ENCODE data around the gene GP1BA.

The GP1BA gene

DNA sequence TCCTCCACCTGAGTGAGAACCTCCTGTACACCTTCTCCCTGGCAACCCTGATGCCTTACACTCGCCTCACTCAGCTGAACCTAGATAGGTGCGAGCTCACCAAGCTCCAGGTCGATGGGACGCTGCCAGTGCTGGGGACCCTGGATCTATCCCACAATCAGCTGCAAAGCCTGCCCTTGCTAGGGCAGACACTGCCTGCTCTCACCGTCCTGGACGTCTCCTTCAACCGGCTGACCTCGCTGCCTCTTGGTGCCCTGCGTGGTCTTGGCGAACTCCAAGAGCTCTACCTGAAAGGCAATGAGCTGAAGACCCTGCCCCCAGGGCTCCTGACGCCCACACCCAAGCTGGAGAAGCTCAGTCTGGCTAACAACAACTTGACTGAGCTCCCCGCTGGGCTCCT, 679 bp downstream of the GP1BA start:
- H3K27ac ChIP-seq (ENCODE audit: extremely low read depth, low read depth, low read length): no peak overlapping the region
- H3K4me1 ChIP-seq (ENCODE audit: control insufficient read depth, insufficient read depth, low read length): no peaks in the 10 kb centered on the region; the same call in 1 of the 2 replicates
- POLR2A ChIA-PET: interaction anchor here (0.7 to 1.6 kb wide), 4 partner anchors 11 to 94 kb away, joined by 3 to 8 read pairs (median 4); partner anchors contain the start of genes PFN1 and SPAG7
- H3K4me3 ChIP-seq (ENCODE audit: low read depth, low read length): no peak overlapping the region
- H3K9me3 ChIP-seq (ENCODE audit: control insufficient read depth, insufficient read depth, low read depth, low read length): no peaks in the 10 kb centered on the region
- peaks cover 14 to 48% of the 10 kb centered on the region in 2 experiments for H3K36me3 ChIP-seq (ENCODE audit: control insufficient read depth in 2 of 2, insufficient read depth in 1 of 2, low read length in 2 of 2)
- CTCF ChIA-PET: no interaction called here
- TF ChIP-seq ZNF121 (tag by site-specific recombination; IDR thresholded peaks at IDR 0.05) (no peak), ZNF792 (tag by site-specific recombination; IDR thresholded peaks at IDR 0.05) (no peak), ZNF791 (tag by site-specific recombination; IDR thresholded peaks at IDR 0.05) (no peak), ZNF335 (tag by site-specific recombination; conservative IDR thresholded peaks at IDR 0.05) (no peak), ZNF776 (tag by site-specific recombination; IDR thresholded peaks at IDR 0.05; ENCODE audit: borderline replicate concordance) (no peak), ZFP41 (tag by site-specific recombination; IDR thresholded peaks at IDR 0.05; ENCODE audit: borderline replicate concordance) (no peak), KLF8 (tag by site-specific recombination; IDR thresholded peaks at IDR 0.05) (no peak), ZNF19 (tag by site-specific recombination; IDR thresholded peaks at IDR 0.05; ENCODE audit: low read depth) (no peak), ZBTB7A (tag by site-specific recombination; IDR thresholded peaks at IDR 0.05; ENCODE audit: low read depth) (no peak), ZNF48 (tag by site-specific recombination; IDR thresholded peaks at IDR 0.05) (no peak), ZNF747 (tag by site-specific recombination; IDR thresholded peaks at IDR 0.05) (no peak), BCL11A (tag by site-specific recombination; IDR thresholded peaks at IDR 0.05; ENCODE audit: low read depth) (no peak), ZSCAN23 (tag by site-specific recombination; IDR thresholded peaks at IDR 0.05) (no peak), ZBTB48 (tag by site-specific recombination; IDR thresholded peaks at IDR 0.05) (no peak)
- TF ChIP-seq, protein P1, sequence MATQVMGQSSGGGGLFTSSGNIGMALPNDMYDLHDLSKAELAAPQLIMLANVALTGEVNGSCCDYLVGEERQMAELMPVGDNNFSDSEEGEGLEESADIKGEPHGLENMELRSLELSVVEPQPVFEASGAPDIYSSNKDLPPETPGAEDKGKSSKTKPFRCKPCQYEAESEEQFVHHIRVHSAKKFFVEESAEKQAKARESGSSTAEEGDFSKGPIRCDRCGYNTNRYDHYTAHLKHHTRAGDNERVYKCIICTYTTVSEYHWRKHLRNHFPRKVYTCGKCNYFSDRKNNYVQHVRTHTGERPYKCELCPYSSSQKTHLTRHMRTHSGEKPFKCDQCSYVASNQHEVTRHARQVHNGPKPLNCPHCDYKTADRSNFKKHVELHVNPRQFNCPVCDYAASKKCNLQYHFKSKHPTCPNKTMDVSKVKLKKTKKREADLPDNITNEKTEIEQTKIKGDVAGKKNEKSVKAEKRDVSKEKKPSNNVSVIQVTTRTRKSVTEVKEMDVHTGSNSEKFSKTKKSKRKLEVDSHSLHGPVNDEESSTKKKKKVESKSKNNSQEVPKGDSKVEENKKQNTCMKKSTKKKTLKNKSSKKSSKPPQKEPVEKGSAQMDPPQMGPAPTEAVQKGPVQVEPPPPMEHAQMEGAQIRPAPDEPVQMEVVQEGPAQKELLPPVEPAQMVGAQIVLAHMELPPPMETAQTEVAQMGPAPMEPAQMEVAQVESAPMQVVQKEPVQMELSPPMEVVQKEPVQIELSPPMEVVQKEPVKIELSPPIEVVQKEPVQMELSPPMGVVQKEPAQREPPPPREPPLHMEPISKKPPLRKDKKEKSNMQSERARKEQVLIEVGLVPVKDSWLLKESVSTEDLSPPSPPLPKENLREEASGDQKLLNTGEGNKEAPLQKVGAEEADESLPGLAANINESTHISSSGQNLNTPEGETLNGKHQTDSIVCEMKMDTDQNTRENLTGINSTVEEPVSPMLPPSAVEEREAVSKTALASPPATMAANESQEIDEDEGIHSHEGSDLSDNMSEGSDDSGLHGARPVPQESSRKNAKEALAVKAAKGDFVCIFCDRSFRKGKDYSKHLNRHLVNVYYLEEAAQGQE (tag by site-specific recombination; IDR thresholded peaks at IDR 0.05): no peak
- TF ChIP-seq, protein P2, sequence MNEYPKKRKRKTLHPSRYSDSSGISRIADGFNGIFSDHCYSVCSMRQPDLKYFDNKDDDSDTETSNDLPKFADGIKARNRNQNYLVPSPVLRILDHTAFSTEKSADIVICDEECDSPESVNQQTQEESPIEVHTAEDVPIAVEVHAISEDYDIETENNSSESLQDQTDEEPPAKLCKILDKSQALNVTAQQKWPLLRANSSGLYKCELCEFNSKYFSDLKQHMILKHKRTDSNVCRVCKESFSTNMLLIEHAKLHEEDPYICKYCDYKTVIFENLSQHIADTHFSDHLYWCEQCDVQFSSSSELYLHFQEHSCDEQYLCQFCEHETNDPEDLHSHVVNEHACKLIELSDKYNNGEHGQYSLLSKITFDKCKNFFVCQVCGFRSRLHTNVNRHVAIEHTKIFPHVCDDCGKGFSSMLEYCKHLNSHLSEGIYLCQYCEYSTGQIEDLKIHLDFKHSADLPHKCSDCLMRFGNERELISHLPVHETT (tag by site-specific recombination; IDR thresholded peaks at IDR 0.05): no peak
- TF ChIP-seq, protein P3, sequence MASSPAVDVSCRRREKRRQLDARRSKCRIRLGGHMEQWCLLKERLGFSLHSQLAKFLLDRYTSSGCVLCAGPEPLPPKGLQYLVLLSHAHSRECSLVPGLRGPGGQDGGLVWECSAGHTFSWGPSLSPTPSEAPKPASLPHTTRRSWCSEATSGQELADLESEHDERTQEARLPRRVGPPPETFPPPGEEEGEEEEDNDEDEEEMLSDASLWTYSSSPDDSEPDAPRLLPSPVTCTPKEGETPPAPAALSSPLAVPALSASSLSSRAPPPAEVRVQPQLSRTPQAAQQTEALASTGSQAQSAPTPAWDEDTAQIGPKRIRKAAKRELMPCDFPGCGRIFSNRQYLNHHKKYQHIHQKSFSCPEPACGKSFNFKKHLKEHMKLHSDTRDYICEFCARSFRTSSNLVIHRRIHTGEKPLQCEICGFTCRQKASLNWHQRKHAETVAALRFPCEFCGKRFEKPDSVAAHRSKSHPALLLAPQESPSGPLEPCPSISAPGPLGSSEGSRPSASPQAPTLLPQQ (tag by site-specific recombination; IDR thresholded peaks at IDR 0.05): no peak
- TF ChIP-seq, protein P4, sequence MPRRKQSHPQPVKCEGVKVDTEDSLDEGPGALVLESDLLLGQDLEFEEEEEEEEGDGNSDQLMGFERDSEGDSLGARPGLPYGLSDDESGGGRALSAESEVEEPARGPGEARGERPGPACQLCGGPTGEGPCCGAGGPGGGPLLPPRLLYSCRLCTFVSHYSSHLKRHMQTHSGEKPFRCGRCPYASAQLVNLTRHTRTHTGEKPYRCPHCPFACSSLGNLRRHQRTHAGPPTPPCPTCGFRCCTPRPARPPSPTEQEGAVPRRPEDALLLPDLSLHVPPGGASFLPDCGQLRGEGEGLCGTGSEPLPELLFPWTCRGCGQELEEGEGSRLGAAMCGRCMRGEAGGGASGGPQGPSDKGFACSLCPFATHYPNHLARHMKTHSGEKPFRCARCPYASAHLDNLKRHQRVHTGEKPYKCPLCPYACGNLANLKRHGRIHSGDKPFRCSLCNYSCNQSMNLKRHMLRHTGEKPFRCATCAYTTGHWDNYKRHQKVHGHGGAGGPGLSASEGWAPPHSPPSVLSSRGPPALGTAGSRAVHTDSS (tag by site-specific recombination; IDR thresholded peaks at IDR 0.05): no peak
- TF ChIP-seq, protein P5, sequence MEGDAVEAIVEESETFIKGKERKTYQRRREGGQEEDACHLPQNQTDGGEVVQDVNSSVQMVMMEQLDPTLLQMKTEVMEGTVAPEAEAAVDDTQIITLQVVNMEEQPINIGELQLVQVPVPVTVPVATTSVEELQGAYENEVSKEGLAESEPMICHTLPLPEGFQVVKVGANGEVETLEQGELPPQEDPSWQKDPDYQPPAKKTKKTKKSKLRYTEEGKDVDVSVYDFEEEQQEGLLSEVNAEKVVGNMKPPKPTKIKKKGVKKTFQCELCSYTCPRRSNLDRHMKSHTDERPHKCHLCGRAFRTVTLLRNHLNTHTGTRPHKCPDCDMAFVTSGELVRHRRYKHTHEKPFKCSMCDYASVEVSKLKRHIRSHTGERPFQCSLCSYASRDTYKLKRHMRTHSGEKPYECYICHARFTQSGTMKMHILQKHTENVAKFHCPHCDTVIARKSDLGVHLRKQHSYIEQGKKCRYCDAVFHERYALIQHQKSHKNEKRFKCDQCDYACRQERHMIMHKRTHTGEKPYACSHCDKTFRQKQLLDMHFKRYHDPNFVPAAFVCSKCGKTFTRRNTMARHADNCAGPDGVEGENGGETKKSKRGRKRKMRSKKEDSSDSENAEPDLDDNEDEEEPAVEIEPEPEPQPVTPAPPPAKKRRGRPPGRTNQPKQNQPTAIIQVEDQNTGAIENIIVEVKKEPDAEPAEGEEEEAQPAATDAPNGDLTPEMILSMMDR (tag by site-specific recombination; IDR thresholded peaks at IDR 0.05): no peak

All from HEK293 (cell line).